H1 (cell line): Measurements from ENCODE around the gene FUT6. TPM values are rescaled to one million over a fixed set of nuclear protein-coding genes. Genes with fewer than 3 reads are reported as not detected.
A peak's percentile ranks its signal among the peaks of the same experiment; 100 is the strongest.

ENCODE experiments used
- CTCF ChIA-PET: fragments of 300-600 bp; sonication (Branson Sonifier 250); formaldehyde crosslinking; loops from one replicate; lab custom pipeline; 2021; ENCODE audit not compliant: partially characterized antibody; lab: Charles Lee
- POLR2A ChIA-PET: fragments of 300-600 bp; sonication (Branson Sonifier 250); formaldehyde crosslinking; loops from one replicate; lab custom pipeline; 2021; ENCODE audit warnings: inconsistent platforms; ENCODE audit not compliant: partially characterized antibody; lab: Charles Lee
- DNase-seq, 2 experiments: peaks; one replicate each; pipeline versions ENCODE4 v3.0.0 to v3.0.0-alpha.2; 2010 to 2022; ENCODE audit warnings: low spot score in 2 of 2, low read depth in 1 of 2, mixed read lengths in 1 of 2
- FAIRE-seq: peaks from 2 replicates; lab custom pipeline; 2011; peaks lifted over from hg19 to GRCh38; lab: Jason Lieb, UNC
- H2AFZ ChIP-seq: 2 replicates; pipeline ENCODE4 v1.8.1; 2012; ENCODE audit warnings: low read length, inconsistent platforms
- H2AK5ac ChIP-seq: 2 replicates; pipeline ENCODE4 v1.6.1; 2013; ENCODE audit warnings: low read depth, low read length
- H2BK120ac ChIP-seq: replicated peaks from 2 replicates; pipeline ENCODE3; 2013; ENCODE audit warnings: low read depth, low read length, inconsistent platforms
- H2BK12ac ChIP-seq: 2 replicates; pipeline ENCODE4 v1.6.1; 2013; ENCODE audit warnings: low read depth, low read length
- H2BK15ac ChIP-seq: 2 replicates; pipeline ENCODE4 v1.6.1; 2013; ENCODE audit warnings: low read length
- H2BK20ac ChIP-seq: 2 replicates; pipeline ENCODE4 v1.6.1; 2013; ENCODE audit warnings: low read length
- H2BK5ac ChIP-seq: 2 replicates; pipeline ENCODE4 v1.6.1; 2013; ENCODE audit warnings: low read depth, low read length
- H3K14ac ChIP-seq: 2 replicates; pipeline ENCODE4 v1.6.1; 2013; ENCODE audit warnings: inconsistent platforms; ENCODE audit not compliant: insufficient read length
- H3K18ac ChIP-seq: 2 replicates; pipeline ENCODE4 v1.6.1; 2013; ENCODE audit warnings: low read length; ENCODE audit errors: extremely low read depth
- H3K23ac ChIP-seq: 2 replicates; pipeline ENCODE4 v1.6.1; 2013; ENCODE audit warnings: inconsistent platforms; ENCODE audit not compliant: insufficient read length
- H3K23me2 ChIP-seq: 2 replicates; pipeline ENCODE4 v1.6.1; 2013; ENCODE audit warnings: low read depth, low read length
- H3K27ac ChIP-seq: 2 replicates; pipeline ENCODE4 v1.6.1; 2011; ENCODE audit warnings: low read depth, low read length, inconsistent platforms
- H3K27me3 ChIP-seq, 4 experiments: replicated peaks in 1 of 4; 1 replicate in 1 of 4; 2 replicates in 3 of 4; pipeline versions ENCODE4 v1.6.1 to v1.8.1; 2011 to 2013; ENCODE audit warnings: low read length in 3 of 4, mild to moderate bottlenecking in 3 of 4, inconsistent platforms in 2 of 4, mixed read lengths in 2 of 4, moderate library complexity in 1 of 4; ENCODE audit not compliant: control insufficient read depth in 3 of 4, insufficient read depth in 3 of 4; ENCODE audit errors: extremely low read depth in 1 of 4
- H3K36me3 ChIP-seq, 4 experiments: 2 replicates each; pipeline versions ENCODE4 v1.6.1 to v1.8.1; 2011 to 2013; ENCODE audit warnings: mild to moderate bottlenecking in 4 of 4, low read length in 3 of 4, moderate library complexity in 2 of 4, control low read depth in 1 of 4, inconsistent platforms in 1 of 4; ENCODE audit not compliant: insufficient read depth in 4 of 4, control insufficient read depth in 2 of 4
- H3K4ac ChIP-seq: replicated peaks from 2 replicates; pipeline ENCODE3; 2013; ENCODE audit warnings: low read length, low read depth, mixed read lengths, inconsistent platforms; ENCODE audit not compliant: insufficient read length
- H3K4me1 ChIP-seq, 4 experiments: replicated peaks in 1 of 4; 1 replicate in 1 of 4; 2 replicates in 3 of 4; pipeline versions ENCODE4 v1.6.1 to v1.8.1; 2011 to 2013; ENCODE audit warnings: low read length in 3 of 4, inconsistent platforms in 2 of 4, mixed read lengths in 1 of 4; ENCODE audit not compliant: insufficient read depth in 4 of 4, control insufficient read depth in 3 of 4
- H3K4me2 ChIP-seq, 2 experiments: 2 replicates each; pipeline versions ENCODE4 v1.6.1 to v1.8.1; 2011 to 2013; ENCODE audit warnings: low read depth in 2 of 2, low read length in 2 of 2, control low read depth in 1 of 2, inconsistent platforms in 1 of 2, mild to moderate bottlenecking in 1 of 2; ENCODE audit not compliant: insufficient read depth in 1 of 2
- H3K4me3 ChIP-seq, 4 experiments: fragments of 200-600, 300-600 bp in 1 of 4; sonication (generic), shearing (Covaris generic), sonication (Bioruptor Twin) in 1 of 4; 2 replicates each; pipeline versions ENCODE4 v1.5.1 to v1.8.1; 2011 to 2016; ENCODE audit warnings: low read length in 4 of 4, low read depth in 3 of 4, control low read depth in 2 of 4, inconsistent platforms in 2 of 4, mild to moderate bottlenecking in 2 of 4, mixed read lengths in 1 of 4, moderate library complexity in 1 of 4; ENCODE audit not compliant: insufficient read depth in 2 of 4; ENCODE audit errors: extremely low read depth in 1 of 4
- H3K56ac ChIP-seq: replicated peaks from 2 replicates; pipeline ENCODE3; 2013; ENCODE audit warnings: low read depth, mild to moderate bottlenecking, mixed read lengths, low read length, inconsistent platforms; ENCODE audit not compliant: insufficient read length
- H3K79me1 ChIP-seq: 2 replicates; pipeline ENCODE4 v1.6.1; 2013; ENCODE audit warnings: low read depth, low read length, control low read depth
- H3K79me2 ChIP-seq, 2 experiments: 2 replicates each; pipeline versions ENCODE4 v1.6.1 to v1.8.1; 2012 to 2013; ENCODE audit warnings: low read length in 2 of 2, mild to moderate bottlenecking in 2 of 2, inconsistent platforms in 1 of 2; ENCODE audit not compliant: insufficient read depth in 2 of 2, control insufficient read depth in 1 of 2
- H3K9ac ChIP-seq, 4 experiments: replicated peaks in 1 of 4; 1 replicate in 1 of 4; 2 replicates in 3 of 4; pipeline versions ENCODE4 v1.6.1 to v1.8.1; 2011 to 2013; ENCODE audit warnings: low read depth in 3 of 4, low read length in 3 of 4, control low read depth in 2 of 4, mild to moderate bottlenecking in 2 of 4, moderate library complexity in 2 of 4, inconsistent platforms in 1 of 4; ENCODE audit errors: extremely low read depth in 1 of 4
- H3K9me3 ChIP-seq, 2 experiments: 2 replicates each; pipeline versions ENCODE4 v1.6.1 to v1.8.1; 2012 to 2013; ENCODE audit warnings: mild to moderate bottlenecking in 2 of 2, moderate library complexity in 2 of 2, control low read depth in 1 of 2, inconsistent platforms in 1 of 2, low read depth in 1 of 2, low read length in 1 of 2, mixed read lengths in 1 of 2; ENCODE audit not compliant: insufficient read depth in 2 of 2
- H4K20me1 ChIP-seq, 2 experiments: replicated peaks in 1 of 2; 2 replicates each; pipeline versions ENCODE3 to v1.8.1; 2011 to 2013; ENCODE audit warnings: inconsistent platforms in 2 of 2, low read length in 2 of 2, mild to moderate bottlenecking in 1 of 2; ENCODE audit not compliant: insufficient read depth in 2 of 2, control insufficient read depth in 1 of 2
- H4K5ac ChIP-seq: 2 replicates; pipeline ENCODE4 v1.6.1; 2013; ENCODE audit warnings: low read length, low read depth, mixed read lengths, inconsistent platforms; ENCODE audit not compliant: insufficient read length
- H4K8ac ChIP-seq: 2 replicates; pipeline ENCODE4 v1.8.0; 2013; ENCODE audit warnings: mild to moderate bottlenecking, moderate library complexity, low read length, inconsistent platforms; ENCODE audit not compliant: insufficient read depth; ENCODE audit errors: extremely low read depth
- H4K91ac ChIP-seq: replicated peaks from 2 replicates; pipeline ENCODE3; 2013; ENCODE audit warnings: low read length, mixed read lengths, inconsistent platforms; ENCODE audit not compliant: insufficient read length
- CBX8 ChIP-seq: fragments of 300-800, 300-1000 bp; sonication (generic); IDR thresholded peaks from 2 replicates; pipeline ENCODE4 v1.7.1; 2016; ENCODE audit warnings: low read depth, low read length, borderline replicate concordance
- HDAC2 ChIP-seq, 2 experiments: fragments of 300-600 bp in 1 of 2; sonication (generic) in 1 of 2; IDR thresholded peaks; 2 replicates each; pipeline ENCODE4 v1.6.1; 2011 to 2012; ENCODE audit warnings: low read depth in 2 of 2, low read length in 2 of 2, mild to moderate bottlenecking in 2 of 2, moderate library complexity in 2 of 2, borderline replicate concordance in 1 of 2, inconsistent platforms in 1 of 2
- JUND ChIP-seq: IDR thresholded peaks from 2 replicates; pipeline ENCODE4 v1.6.1; 2011; ENCODE audit warnings: mild to moderate bottlenecking, improper control_type of control experiment, low read length
- MAX ChIP-seq: IDR thresholded peaks from 2 replicates; pipeline ENCODE4 v1.6.1; 2012; ENCODE audit warnings: inconsistent platforms
- NANOG ChIP-seq: IDR thresholded peaks from 2 replicates; pipeline ENCODE4 v1.6.1; 2011; ENCODE audit warnings: low read length, low read depth, mild to moderate bottlenecking, inconsistent platforms; ENCODE audit not compliant: insufficient read depth, poor library complexity, severe bottlenecking
- RBBP5 ChIP-seq: IDR thresholded peaks from 2 replicates; pipeline ENCODE4 v1.7.1; 2012; ENCODE audit warnings: low read depth, mild to moderate bottlenecking, inconsistent platforms, low read length, moderate library complexity, borderline replicate concordance
- RFX5 ChIP-seq: IDR thresholded peaks from 2 replicates; pipeline ENCODE4 v1.6.1; 2011; ENCODE audit warnings: low read depth, low read length, improper control_type of control experiment, borderline replicate concordance
- RNF2 ChIP-seq: fragments of 200-900, 300-1000 bp; sonication (generic); IDR thresholded peaks from 2 replicates; pipeline ENCODE4 v1.7.1; 2016; ENCODE audit warnings: borderline replicate concordance, low read depth, mild to moderate bottlenecking, antibody characterized with exemption, low read length; ENCODE audit not compliant: poor library complexity, severe bottlenecking; ENCODE audit errors: missing control alignments
- TAF1 ChIP-seq: IDR thresholded peaks from 2 replicates; pipeline ENCODE4 v1.6.1; 2011; ENCODE audit warnings: mild to moderate bottlenecking, low read depth, low read length
- TAF7 ChIP-seq: optimal IDR thresholded peaks from 2 replicates; pipeline ENCODE3; 2011; ENCODE audit warnings: low read depth, mild to moderate bottlenecking, inconsistent platforms, low read length, moderate library complexity, borderline replicate concordance
- TCF12 ChIP-seq: IDR thresholded peaks from 2 replicates; pipeline ENCODE4 v1.6.1; 2011; ENCODE audit warnings: low read depth, mild to moderate bottlenecking, low read length
- TEAD4 ChIP-seq: IDR thresholded peaks from 2 replicates; pipeline ENCODE4 v1.6.1; 2012; ENCODE audit warnings: low read depth, low read length, inconsistent platforms, mixed read lengths
- WGBS, 2 experiments: shearing (Covaris generic) in 1 of 2; methylation state at CpG; one replicate each; pipeline versions ENCODE4 v1.1.6 to v1.1.7; 2013 to 2015; ENCODE audit warnings: low lambda C conversion rate in 2 of 2, mixed read lengths in 2 of 2, inconsistent platforms in 1 of 2, low coverage in 1 of 2, missing lambda C conversion rate in 1 of 2; ENCODE audit not compliant: insufficient replicate concordance in 2 of 2, insufficient coverage in 1 of 2, insufficient read length in 1 of 2; ENCODE audit errors: extremely low coverage in 1 of 2, missing lambda C conversion rate in 1 of 2; 5-methylcytosine and 5-hydroxymethylcytosine counted together
- polyA plus RNA-seq, 7 experiments: library from polyadenylated mRNA; depleted of rRNA in 3 of 7; stranded (reverse) in 5 of 7; unstranded in 2 of 7; fragments of >200 nt in 5 of 7; fragments of 200-250 nt in 2 of 7; gene quantifications; 1 replicate in 5 of 7; 2 replicates in 1 of 7; 4 replicates in 1 of 7; pipeline versions ENCODE4 v1.2.1 to v1.2.3, GENCODE V29; 2011 to 2013; ENCODE audit warnings: missing spikeins in 2 of 7, mixed read lengths in 2 of 7
- total RNA-seq: library from RNA; stranded (reverse); fragmentation: NEBNext Ultra II Directional; extraction: Animal tissue kit (Norgen Biotek cat#: 25700); gene quantifications from 2 replicates; pipeline ENCODE4 v1.2.1, GENCODE V29; 2021

Gene FUT6
- total and polyA plus RNA-seq, 2 of the 8 experiments (the other 6 are each of a cell fraction or from before 2014, with no cell fraction given), result not detected

GRCh38 chr19:5803441-5803751 lies 36.1 kb downstream of the FUT6 start:
- H3K4me2 ChIP-seq, result peak overlapping the region; percentile 0 to 68; a peak in 3 of 4 replicates
- no peaks in the 10 kb centered on the region for H3K36me3 ChIP-seq
- CTCF ChIA-PET, result interaction anchor here (0.6 to 2.4 kb wide), 47 partner anchors 8 to 245 kb away, joined by 3 to 58 read pairs (median 5); partner anchors contain the start of genes CAPS, CATSPERD, DUS3L and LONP1
- peak overlapping the region; percentile 92 for H2BK15ac ChIP-seq
- peak overlapping the region; percentile 57 for H4K5ac ChIP-seq
- no peak for FAIRE-seq
- no peaks in the 10 kb centered on the region for H3K9me3 ChIP-seq
- H2BK12ac ChIP-seq, result peak overlapping the region; percentile 86; the same call in 1 of the 2 replicates
- no peak overlapping the region for H3K14ac ChIP-seq
- no peak for DNase-seq
- H4K91ac ChIP-seq, result peak overlapping the region; percentile 95
- peak overlapping the region; percentile 69 for H2AFZ ChIP-seq
- H3K4me3 ChIP-seq, result peak overlapping the region in 3 of 4 experiments; percentile 2 to 57 (median 26); a peak in 6 of 8 replicates
- peak overlapping the region; percentile 19; the same call in 1 of the 2 replicates for H2BK5ac ChIP-seq
- H3K18ac ChIP-seq, result peak overlapping the region; percentile 55
- H2BK120ac ChIP-seq, result peak overlapping the region; percentile 12
- H3K4me1 ChIP-seq, result peaks cover 0 to 18% (median 10%) of the 10 kb centered on the region in 4 experiments; a peak in 5 of 7 replicates
- H4K20me1 ChIP-seq, result peaks cover 0 to 6% of the 10 kb centered on the region in 2 experiments
- H3K56ac ChIP-seq, result no peak overlapping the region
- H3K23me2 ChIP-seq, result peaks cover 7% of the 10 kb centered on the region
- peaks cover 2 to 16% (median 8%) of the 10 kb centered on the region in 4 experiments; a peak in 6 of 7 replicates for H3K27me3 ChIP-seq
- no peak overlapping the region for H2AK5ac ChIP-seq
- WGBS, 2 experiments, result 19% methylated on average over 8 of the region's 8 CpGs; no CpG with 5 or more reads in 1 of the 2 experiments
- no peak overlapping the region; a peak in 1 of 7 replicates for H3K9ac ChIP-seq
- H4K8ac ChIP-seq, result no peak overlapping the region
- peaks cover 4% of the 10 kb centered on the region; the same call in 1 of the 2 replicates for H3K79me1 ChIP-seq
- POLR2A ChIA-PET, result interaction anchor here (0.8 to 3.4 kb wide), 11 partner anchors 8 to 112 kb away, joined by 3 to 35 read pairs (median 6); partner anchors contain the start of genes CATSPERD, DUS3L, LONP1 and NDUFA11
- no peaks in the 10 kb centered on the region; a peak in 1 of 4 replicates for H3K79me2 ChIP-seq
- H3K23ac ChIP-seq, result no peak overlapping the region
- H2BK20ac ChIP-seq, result peak overlapping the region; percentile 93; the same call in 1 of the 2 replicates
- no peak overlapping the region for H3K27ac ChIP-seq
- H3K4ac ChIP-seq, result peak overlapping the region; percentile 74
- peak; percentile 99 for TF ChIP-seq MAX
- TF ChIP-seq TEAD4, result peak; percentile 54; the same call in 1 of the 2 replicates
- TF ChIP-seq RBBP5, result no peak
- no peak for TF ChIP-seq HDAC2 (IDR thresholded peaks at IDR 0.05; ENCODE audit: borderline replicate concordance in 1 of 2, low read depth in 2 of 2, low read length in 2 of 2)
- TF ChIP-seq TAF1, result no peak
- no peak for TF ChIP-seq TCF12
- no peak for TF ChIP-seq CBX8
- no peak for TF ChIP-seq RNF2
- no peak for TF ChIP-seq JUND
- peak; percentile 5 for TF ChIP-seq TAF7
- no peak for TF ChIP-seq RFX5
- no peak for TF ChIP-seq NANOG
